Thyroid gland (tissue), 4 donors: ENCODE measurements around the gene MYO16.

Experiments
- POLR2A ChIP-seq, 2 donors: fragments of 450-650 bp; IDR thresholded peaks; one replicate each; pipeline ENCODE4 v1.6.1; 2017; ENCODE audit warnings: antibody characterized with exemption in 2 of 2, mild to moderate bottlenecking in 2 of 2, moderate library complexity in 1 of 2
- TF ChIP-seq, protein P1 (sequence below), 6 experiments: fragments of 200-600 bp in 3 of 6; fragments of 450-650 bp in 3 of 6; sonication (generic) in 3 of 6; IDR thresholded peaks; one replicate each; pipeline ENCODE4 v1.5.1; 2016 to 2019; ENCODE audit warnings: antibody characterized with exemption in 6 of 6, mild to moderate bottlenecking in 2 of 6, inconsistent platforms in 1 of 6, moderate library complexity in 1 of 6

GRCh38 chr13:109146393-109146792 lies 517.0 kb downstream of the MYO16 start:
- TF ChIP-seq, protein P1, sequence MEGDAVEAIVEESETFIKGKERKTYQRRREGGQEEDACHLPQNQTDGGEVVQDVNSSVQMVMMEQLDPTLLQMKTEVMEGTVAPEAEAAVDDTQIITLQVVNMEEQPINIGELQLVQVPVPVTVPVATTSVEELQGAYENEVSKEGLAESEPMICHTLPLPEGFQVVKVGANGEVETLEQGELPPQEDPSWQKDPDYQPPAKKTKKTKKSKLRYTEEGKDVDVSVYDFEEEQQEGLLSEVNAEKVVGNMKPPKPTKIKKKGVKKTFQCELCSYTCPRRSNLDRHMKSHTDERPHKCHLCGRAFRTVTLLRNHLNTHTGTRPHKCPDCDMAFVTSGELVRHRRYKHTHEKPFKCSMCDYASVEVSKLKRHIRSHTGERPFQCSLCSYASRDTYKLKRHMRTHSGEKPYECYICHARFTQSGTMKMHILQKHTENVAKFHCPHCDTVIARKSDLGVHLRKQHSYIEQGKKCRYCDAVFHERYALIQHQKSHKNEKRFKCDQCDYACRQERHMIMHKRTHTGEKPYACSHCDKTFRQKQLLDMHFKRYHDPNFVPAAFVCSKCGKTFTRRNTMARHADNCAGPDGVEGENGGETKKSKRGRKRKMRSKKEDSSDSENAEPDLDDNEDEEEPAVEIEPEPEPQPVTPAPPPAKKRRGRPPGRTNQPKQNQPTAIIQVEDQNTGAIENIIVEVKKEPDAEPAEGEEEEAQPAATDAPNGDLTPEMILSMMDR (IDR thresholded peaks at IDR 0.05), result no peak
- no peak for TF ChIP-seq POLR2A (IDR thresholded peaks at IDR 0.05)
